WTC11 (cell line): ENCODE data around the gene NCL.

Source experiments
- JUN ChIP-seq: sonication (generic); formaldehyde crosslinking; IDR thresholded peaks from 2 replicates; pipeline ENCODE4 v1.8.0; 2023; ENCODE audit warnings: mild to moderate bottlenecking, missing genetic modification reagents
- TEAD4 ChIP-seq: sonication (generic); formaldehyde crosslinking; IDR thresholded peaks from 2 replicates; pipeline ENCODE4 v1.8.0; 2022; ENCODE audit warnings: mild to moderate bottlenecking, missing genetic modification reagents
- ZNF232 ChIP-seq: sonication (generic); formaldehyde crosslinking; IDR thresholded peaks from 2 replicates; pipeline ENCODE4 v1.8.0; 2022; ENCODE audit warnings: mild to moderate bottlenecking, missing genetic modification reagents
- ZNF263 ChIP-seq: sonication (generic); formaldehyde crosslinking; IDR thresholded peaks from 2 replicates; pipeline ENCODE4 v1.8.1; 2022; ENCODE audit warnings: low read depth, mild to moderate bottlenecking, moderate library complexity, missing genetic modification reagents
- TF ChIP-seq, protein P1 (sequence below): sonication (generic); formaldehyde crosslinking; IDR thresholded peaks from 2 replicates; pipeline ENCODE4 v1.8.0; 2022; ENCODE audit warnings: mild to moderate bottlenecking, missing genetic modification reagents
- TF ChIP-seq, protein P2 (sequence below): fragments of 200-600 bp; IDR thresholded peaks from 2 replicates; pipeline ENCODE4 v1.8.0; 2022; ENCODE audit warnings: antibody characterized with exemption
- TF ChIP-seq, protein P3 (sequence below): sonication (generic); formaldehyde crosslinking; IDR thresholded peaks from 2 replicates; pipeline ENCODE4 v1.8.0; 2022; ENCODE audit warnings: mild to moderate bottlenecking, missing genetic modification reagents
- TF ChIP-seq, protein P4 (sequence below): sonication (generic); formaldehyde crosslinking; conservative IDR thresholded peaks from 2 replicates; pipeline ENCODE4 v1.8.1; 2023; ENCODE audit warnings: mild to moderate bottlenecking, low read depth, missing genetic modification reagents, moderate library complexity

DNA sequence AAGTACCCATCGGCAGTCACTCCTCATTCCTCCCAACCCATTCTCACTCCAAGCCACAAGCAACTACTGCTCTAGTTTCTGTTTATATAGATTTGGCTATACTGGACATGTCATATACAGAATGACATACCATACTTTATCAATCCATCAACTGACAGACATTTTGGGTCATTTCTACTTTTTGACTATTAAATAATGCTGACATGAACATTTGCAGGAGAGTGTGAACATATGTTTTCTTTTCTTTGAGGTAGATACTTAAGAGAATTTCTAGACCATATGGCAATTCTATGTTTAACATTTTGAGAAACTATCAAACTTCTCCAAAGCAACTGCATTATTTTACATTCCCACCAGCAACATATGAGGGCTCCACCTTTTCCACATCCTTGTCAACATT is 33.4 kb upstream of the NCL start:
- TF ChIP-seq, protein P1, sequence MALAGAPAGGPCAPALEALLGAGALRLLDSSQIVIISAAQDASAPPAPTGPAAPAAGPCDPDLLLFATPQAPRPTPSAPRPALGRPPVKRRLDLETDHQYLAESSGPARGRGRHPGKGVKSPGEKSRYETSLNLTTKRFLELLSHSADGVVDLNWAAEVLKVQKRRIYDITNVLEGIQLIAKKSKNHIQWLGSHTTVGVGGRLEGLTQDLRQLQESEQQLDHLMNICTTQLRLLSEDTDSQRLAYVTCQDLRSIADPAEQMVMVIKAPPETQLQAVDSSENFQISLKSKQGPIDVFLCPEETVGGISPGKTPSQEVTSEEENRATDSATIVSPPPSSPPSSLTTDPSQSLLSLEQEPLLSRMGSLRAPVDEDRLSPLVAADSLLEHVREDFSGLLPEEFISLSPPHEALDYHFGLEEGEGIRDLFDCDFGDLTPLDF (CRISPR knock-in tag), result no peak
- TF ChIP-seq, protein P2, sequence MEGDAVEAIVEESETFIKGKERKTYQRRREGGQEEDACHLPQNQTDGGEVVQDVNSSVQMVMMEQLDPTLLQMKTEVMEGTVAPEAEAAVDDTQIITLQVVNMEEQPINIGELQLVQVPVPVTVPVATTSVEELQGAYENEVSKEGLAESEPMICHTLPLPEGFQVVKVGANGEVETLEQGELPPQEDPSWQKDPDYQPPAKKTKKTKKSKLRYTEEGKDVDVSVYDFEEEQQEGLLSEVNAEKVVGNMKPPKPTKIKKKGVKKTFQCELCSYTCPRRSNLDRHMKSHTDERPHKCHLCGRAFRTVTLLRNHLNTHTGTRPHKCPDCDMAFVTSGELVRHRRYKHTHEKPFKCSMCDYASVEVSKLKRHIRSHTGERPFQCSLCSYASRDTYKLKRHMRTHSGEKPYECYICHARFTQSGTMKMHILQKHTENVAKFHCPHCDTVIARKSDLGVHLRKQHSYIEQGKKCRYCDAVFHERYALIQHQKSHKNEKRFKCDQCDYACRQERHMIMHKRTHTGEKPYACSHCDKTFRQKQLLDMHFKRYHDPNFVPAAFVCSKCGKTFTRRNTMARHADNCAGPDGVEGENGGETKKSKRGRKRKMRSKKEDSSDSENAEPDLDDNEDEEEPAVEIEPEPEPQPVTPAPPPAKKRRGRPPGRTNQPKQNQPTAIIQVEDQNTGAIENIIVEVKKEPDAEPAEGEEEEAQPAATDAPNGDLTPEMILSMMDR, result no peak
- TF ChIP-seq JUN (CRISPR knock-in tag) (no peak), ZNF232 (no peak), ZNF263 (CRISPR knock-in tag) (no peak), TEAD4 (no peak)
- TF ChIP-seq, protein P3, sequence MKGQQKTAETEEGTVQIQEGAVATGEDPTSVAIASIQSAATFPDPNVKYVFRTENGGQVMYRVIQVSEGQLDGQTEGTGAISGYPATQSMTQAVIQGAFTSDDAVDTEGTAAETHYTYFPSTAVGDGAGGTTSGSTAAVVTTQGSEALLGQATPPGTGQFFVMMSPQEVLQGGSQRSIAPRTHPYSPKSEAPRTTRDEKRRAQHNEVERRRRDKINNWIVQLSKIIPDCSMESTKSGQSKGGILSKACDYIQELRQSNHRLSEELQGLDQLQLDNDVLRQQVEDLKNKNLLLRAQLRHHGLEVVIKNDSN (CRISPR knock-in tag), result no peak
- TF ChIP-seq, protein P4, sequence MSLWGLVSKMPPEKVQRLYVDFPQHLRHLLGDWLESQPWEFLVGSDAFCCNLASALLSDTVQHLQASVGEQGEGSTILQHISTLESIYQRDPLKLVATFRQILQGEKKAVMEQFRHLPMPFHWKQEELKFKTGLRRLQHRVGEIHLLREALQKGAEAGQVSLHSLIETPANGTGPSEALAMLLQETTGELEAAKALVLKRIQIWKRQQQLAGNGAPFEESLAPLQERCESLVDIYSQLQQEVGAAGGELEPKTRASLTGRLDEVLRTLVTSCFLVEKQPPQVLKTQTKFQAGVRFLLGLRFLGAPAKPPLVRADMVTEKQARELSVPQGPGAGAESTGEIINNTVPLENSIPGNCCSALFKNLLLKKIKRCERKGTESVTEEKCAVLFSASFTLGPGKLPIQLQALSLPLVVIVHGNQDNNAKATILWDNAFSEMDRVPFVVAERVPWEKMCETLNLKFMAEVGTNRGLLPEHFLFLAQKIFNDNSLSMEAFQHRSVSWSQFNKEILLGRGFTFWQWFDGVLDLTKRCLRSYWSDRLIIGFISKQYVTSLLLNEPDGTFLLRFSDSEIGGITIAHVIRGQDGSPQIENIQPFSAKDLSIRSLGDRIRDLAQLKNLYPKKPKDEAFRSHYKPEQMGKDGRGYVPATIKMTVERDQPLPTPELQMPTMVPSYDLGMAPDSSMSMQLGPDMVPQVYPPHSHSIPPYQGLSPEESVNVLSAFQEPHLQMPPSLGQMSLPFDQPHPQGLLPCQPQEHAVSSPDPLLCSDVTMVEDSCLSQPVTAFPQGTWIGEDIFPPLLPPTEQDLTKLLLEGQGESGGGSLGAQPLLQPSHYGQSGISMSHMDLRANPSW (CRISPR knock-in tag), result no peak
